ENCODE data around the gene ENTPD2.
"Not testable (repeated sequence)": the region's sequence is repeated elsewhere in the genome, so short reads cannot be mapped to it uniquely, and the experiment has no call there.

ENTPD2 gene

GRCh38 chr9:137015540-137015930 lies 38.3 kb downstream of the ENTPD2 start:
- no peak for DNase-seq (ENCODE audit: low read depth)

- no peak for DNase-seq (ENCODE audit: low read depth)
Measured at GRCh38 chr9:137014776-137015539, 38.9 kb downstream of the ENTPD2 start.

- DNase-seq (ENCODE audit: low read depth), result no peak
Measured at GRCh38 chr9:137014166-137014565, 39.7 kb downstream of the ENTPD2 start.

- DNase-seq (ENCODE audit: low read depth), result no peak
Measured at GRCh38 chr9:137013571-137013940, 40.3 kb downstream of the ENTPD2 start.

- DNase-seq (ENCODE audit: low read depth), result no peak
Measured at GRCh38 chr9:137012694-137013570, 40.9 kb downstream of the ENTPD2 start.

- no peak for DNase-seq (ENCODE audit: low read depth)
Measured at GRCh38 chr9:137011907-137012675, 41.8 kb downstream of the ENTPD2 start.

- DNase-seq (ENCODE audit: low read depth), result no peak
Measured at GRCh38 chr9:137011156-137011555, 42.7 kb downstream of the ENTPD2 start.

GRCh38 chr9:137009938-137010732 lies 43.7 kb downstream of the ENTPD2 start:
- no peak for DNase-seq (ENCODE audit: low read depth)

- DNase-seq (ENCODE audit: low read depth), result no peak
Measured at GRCh38 chr9:137009217-137009616, 44.6 kb downstream of the ENTPD2 start.

- DNase-seq (ENCODE audit: low read depth), result no peak
Measured at GRCh38 chr9:137008312-137008711, 45.5 kb downstream of the ENTPD2 start.

- DNase-seq (ENCODE audit: low read depth), result no peak
Measured at GRCh38 chr9:137007816-137008270, 46.0 kb downstream of the ENTPD2 start.

- DNase-seq (ENCODE audit: low read depth), result no peak
Measured at GRCh38 chr9:137007108-137007815, 46.6 kb downstream of the ENTPD2 start.

GRCh38 chr9:137006116-137007003 lies 47.5 kb downstream of the ENTPD2 start:
- DNase-seq (ENCODE audit: low read depth), result no peak

- not testable (repeated sequence) for DNase-seq (ENCODE audit: low read depth)
Measured at GRCh38 chr9:137004285-137004684, 49.6 kb downstream of the ENTPD2 start.

- no peak for DNase-seq (ENCODE audit: low read depth)
Measured at GRCh38 chr9:137002646-137003041, 51.2 kb downstream of the ENTPD2 start.

- no peak for DNase-seq (ENCODE audit: low read depth)
Measured at GRCh38 chr9:137001857-137002645, 51.8 kb downstream of the ENTPD2 start.

- DNase-seq (ENCODE audit: low read depth), result no peak
Measured at GRCh38 chr9:137000177-137000930, 53.5 kb downstream of the ENTPD2 start.

All from CMK (cell line).